SK-N-SH (cell line): Measurements from ENCODE around the gene JMJD1C. TPM values are rescaled to one million over a fixed set of nuclear protein-coding genes. Genes with fewer than 3 reads are reported as not detected.
"Not testable (repeated sequence)": the region's sequence is repeated elsewhere in the genome, so short reads cannot be mapped to it uniquely, and the experiment has no call there.

ENCODE experiments used
- CTCF ChIA-PET: fragments of 300-600, 350-600 bp; formaldehyde crosslinking; extraction: SDS; loops from one replicate; lab custom pipeline; 2021; lab: Yijun Ruan, JAX
- POLR2A ChIA-PET: fragments of 350-600 bp; sonication (Branson Sonifier 250); formaldehyde crosslinking; extraction: SDS; loops from one replicate; lab custom pipeline; 2020; ENCODE audit warnings: antibody characterized with exemption, inconsistent platforms; lab: Yijun Ruan, JAX
- DNase-seq: peaks from one replicate; pipeline ENCODE4 v3.0.0; 2012
- H2AFZ ChIP-seq: fragments of 200-600 bp; sonication (generic); 2 replicates; pipeline ENCODE4 v1.8.1; 2016; ENCODE audit warnings: antibody characterized with exemption, mild to moderate bottlenecking, low read depth
- H3F3A ChIP-seq: fragments of 200-600 bp; sonication (generic); replicated peaks from 2 replicates; pipeline ENCODE3; 2016; ENCODE audit warnings: antibody characterized with exemption, mild to moderate bottlenecking; ENCODE audit not compliant: insufficient read depth
- H3K27ac ChIP-seq, 2 experiments: fragments of 200-500 bp in 1 of 2; fragments of 200-600 bp in 1 of 2; sonication (Bioruptor generic) in 1 of 2; sonication (generic), shearing (Covaris generic) in 1 of 2; 2 replicates each; pipeline versions ENCODE4 v1.5.1 to v1.6.1; 2014 to 2016; ENCODE audit warnings: low read depth in 2 of 2, inconsistent platforms in 1 of 2, low read length in 1 of 2, mild to moderate bottlenecking in 1 of 2, mixed read lengths in 1 of 2
- H3K27me3 ChIP-seq: fragments of 200-600 bp; sonication (generic), shearing (Covaris generic); 2 replicates; pipeline ENCODE4 v1.6.1; 2016; ENCODE audit warnings: mixed run types; ENCODE audit not compliant: insufficient read depth
- H3K36me3 ChIP-seq, 2 experiments: fragments of 200-500 bp in 1 of 2; fragments of 200-600 bp in 1 of 2; sonication (Bioruptor generic) in 1 of 2; sonication (generic) in 1 of 2; replicated peaks in 1 of 2; 2 replicates each; pipeline versions ENCODE3 to v1.5.1; 2014 to 2016; ENCODE audit warnings: low read length in 1 of 2, mild to moderate bottlenecking in 1 of 2; ENCODE audit not compliant: insufficient read depth in 2 of 2, control insufficient read depth in 1 of 2
- H3K4me1 ChIP-seq, 2 experiments: fragments of 200-500 bp in 1 of 2; fragments of 200-600 bp in 1 of 2; sonication (Bioruptor generic) in 1 of 2; sonication (generic), shearing (Covaris generic) in 1 of 2; 2 replicates each; pipeline versions ENCODE4 v1.5.1 to v1.6.1; 2014 to 2016; ENCODE audit warnings: low read depth in 1 of 2, low read length in 1 of 2, mixed run types in 1 of 2; ENCODE audit not compliant: insufficient read depth in 2 of 2, control insufficient read depth in 1 of 2
- H3K4me2 ChIP-seq: fragments of 200-600 bp; sonication (generic), shearing (Covaris generic); 2 replicates; pipeline ENCODE4 v1.6.1; 2017; ENCODE audit warnings: mixed run types
- H3K4me3 ChIP-seq, 2 experiments: fragments of 200-500 bp in 1 of 2; fragments of 200-600 bp in 1 of 2; sonication (Bioruptor generic) in 1 of 2; sonication (generic), shearing (Covaris generic) in 1 of 2; 2 replicates each; pipeline versions ENCODE4 v1.5.1 to v1.8.1; 2014 to 2016; ENCODE audit warnings: low read depth in 2 of 2, inconsistent platforms in 1 of 2, low read length in 1 of 2, mild to moderate bottlenecking in 1 of 2, mixed read lengths in 1 of 2, moderate library complexity in 1 of 2
- H3K79me2 ChIP-seq: fragments of 200-600 bp; sonication (generic); 2 replicates; pipeline ENCODE4 v1.8.1; 2017; ENCODE audit warnings: mild to moderate bottlenecking; ENCODE audit not compliant: insufficient read depth
- H3K9ac ChIP-seq: fragments of 200-600 bp; sonication (generic); 2 replicates; pipeline ENCODE4 v1.6.1; 2017; ENCODE audit warnings: mixed run types
- H3K9me2 ChIP-seq: fragments of 200-600 bp; sonication (generic); 2 replicates; pipeline ENCODE4 v1.6.1; 2017; ENCODE audit warnings: mixed run types
- H3K9me3 ChIP-seq: fragments of 200-600 bp; sonication (generic); 2 replicates; pipeline ENCODE4 v1.6.1; 2017; ENCODE audit warnings: mixed run types, mild to moderate bottlenecking, moderate library complexity
- H4K20me1 ChIP-seq: fragments of 200-600 bp; sonication (generic); 2 replicates; pipeline ENCODE4 v1.6.1; 2017; ENCODE audit warnings: mild to moderate bottlenecking, mixed run types; ENCODE audit not compliant: insufficient read depth
- CHD2 ChIP-seq: fragments of 150-350 bp; IDR thresholded peaks from 2 replicates; pipeline ENCODE4 v1.6.1; 2018; ENCODE audit warnings: low read length; ENCODE audit not compliant: partially characterized antibody
- EP300 ChIP-seq, 2 experiments: IDR thresholded peaks; 2 replicates each; pipeline versions ENCODE4 v1.4.0 to v1.6.1; 2012; ENCODE audit warnings: borderline replicate concordance in 1 of 2, low read depth in 1 of 2, low read length in 1 of 2
- FOXJ3 ChIP-seq: sonication (generic); formaldehyde crosslinking; IDR thresholded peaks from 2 replicates; pipeline ENCODE4 v1.5.1; 2020; ENCODE audit warnings: mild to moderate bottlenecking, missing genetic modification reagents
- MEF2A ChIP-seq: IDR thresholded peaks from 2 replicates; pipeline ENCODE4 v1.4.0; 2012; ENCODE audit warnings: low read depth, borderline replicate concordance
- MXI1 ChIP-seq: IDR thresholded peaks from 2 replicates; pipeline ENCODE4 v1.6.1; 2012; ENCODE audit warnings: mild to moderate bottlenecking, low read depth, low read length, improper control_type of control experiment
- POLR2AphosphoS5 ChIP-seq: IDR thresholded peaks from 2 replicates; pipeline ENCODE4 v1.6.1; 2012; ENCODE audit warnings: low read depth, low read length
- RAD21 ChIP-seq: IDR thresholded peaks from 2 replicates; pipeline ENCODE4 v1.6.1; 2012; ENCODE audit warnings: mild to moderate bottlenecking, low read length
- RCOR1 ChIP-seq: fragments of 150-350 bp; IDR thresholded peaks from 2 replicates; pipeline ENCODE4 v1.6.1; 2017; ENCODE audit warnings: antibody characterized with exemption, low read length
- TCF12 ChIP-seq: IDR thresholded peaks from 2 replicates; pipeline ENCODE4 v1.4.0; 2012
- WGBS: methylation state at CpG from one replicate; pipeline ENCODE4 v1.1.6; 2017; ENCODE audit warnings: low lambda C conversion rate; 5-methylcytosine and 5-hydroxymethylcytosine counted together
- polyA plus RNA-seq, 3 experiments: library from polyadenylated mRNA; depleted of rRNA; stranded (reverse); fragments of >200 nt; gene quantifications; 2 replicates each; pipeline ENCODE4 v1.2.3, GENCODE V29; 2012
- TF ChIP-seq, protein P1 (sequence below): IDR thresholded peaks from 2 replicates; pipeline ENCODE4 v1.4.0; 2012; ENCODE audit warnings: low read depth, borderline replicate concordance
- TF ChIP-seq, protein P2 (sequence below): fragments of 150-350 bp; IDR thresholded peaks from 2 replicates; pipeline ENCODE4 v1.6.1; 2016; ENCODE audit warnings: mild to moderate bottlenecking, low read depth, low read length
- TF ChIP-seq, protein P3 (sequence below): fragments of 200-600 bp; sonication (generic); IDR thresholded peaks from 2 replicates; pipeline ENCODE4 v1.6.1; 2017; ENCODE audit warnings: antibody characterized with exemption, mild to moderate bottlenecking, moderate library complexity
- TF ChIP-seq, protein P4 (sequence below): IDR thresholded peaks from 2 replicates; pipeline ENCODE4; 2012

The JMJD1C gene
- polyA plus RNA-seq, 1 of the 3 experiments (the other 2 are of a cell fraction) = 11.7 TPM

- peaks cover 0 to 4% of the 10 kb centered on the region in 2 experiments; a peak in 3 of 4 replicates for H3K4me1 ChIP-seq
- H3K36me3 ChIP-seq = peaks cover 0 to 18% of the 10 kb centered on the region in 2 experiments
- H3K27ac ChIP-seq = peak overlapping the region in 1 of 2 experiments; percentile 23; a peak in 1 of 4 replicates
- peaks cover 57% of the 10 kb centered on the region for H4K20me1 ChIP-seq
- DNase-seq = no peak
- H3F3A ChIP-seq = peaks cover 14% of the 10 kb centered on the region
- POLR2A ChIA-PET = no interaction called here
- H3K4me2 ChIP-seq = no peak overlapping the region
- WGBS = 94% methylated on average over 4 of the region's 4 CpGs
- TF ChIP-seq RAD21 (no peak), POLR2AphosphoS5 (no peak), MEF2A (no peak), EP300 (IDR thresholded peaks at IDR 0.05; ENCODE audit: borderline replicate concordance in 1 of 2, low read depth in 1 of 2, low read length in 1 of 2) (no peak), MXI1 (no peak), FOXJ3 (CRISPR knock-in tag) (no peak), TCF12 (no peak), RCOR1 (no peak), CHD2 (no peak)
- TF ChIP-seq, protein P1, sequence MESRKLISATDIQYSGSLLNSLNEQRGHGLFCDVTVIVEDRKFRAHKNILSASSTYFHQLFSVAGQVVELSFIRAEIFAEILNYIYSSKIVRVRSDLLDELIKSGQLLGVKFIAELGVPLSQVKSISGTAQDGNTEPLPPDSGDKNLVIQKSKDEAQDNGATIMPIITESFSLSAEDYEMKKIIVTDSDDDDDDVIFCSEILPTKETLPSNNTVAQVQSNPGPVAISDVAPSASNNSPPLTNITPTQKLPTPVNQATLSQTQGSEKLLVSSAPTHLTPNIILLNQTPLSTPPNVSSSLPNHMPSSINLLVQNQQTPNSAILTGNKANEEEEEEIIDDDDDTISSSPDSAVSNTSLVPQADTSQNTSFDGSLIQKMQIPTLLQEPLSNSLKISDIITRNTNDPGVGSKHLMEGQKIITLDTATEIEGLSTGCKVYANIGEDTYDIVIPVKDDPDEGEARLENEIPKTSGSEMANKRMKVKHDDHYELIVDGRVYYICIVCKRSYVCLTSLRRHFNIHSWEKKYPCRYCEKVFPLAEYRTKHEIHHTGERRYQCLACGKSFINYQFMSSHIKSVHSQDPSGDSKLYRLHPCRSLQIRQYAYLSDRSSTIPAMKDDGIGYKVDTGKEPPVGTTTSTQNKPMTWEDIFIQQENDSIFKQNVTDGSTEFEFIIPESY = no peak
- TF ChIP-seq, protein P2, sequence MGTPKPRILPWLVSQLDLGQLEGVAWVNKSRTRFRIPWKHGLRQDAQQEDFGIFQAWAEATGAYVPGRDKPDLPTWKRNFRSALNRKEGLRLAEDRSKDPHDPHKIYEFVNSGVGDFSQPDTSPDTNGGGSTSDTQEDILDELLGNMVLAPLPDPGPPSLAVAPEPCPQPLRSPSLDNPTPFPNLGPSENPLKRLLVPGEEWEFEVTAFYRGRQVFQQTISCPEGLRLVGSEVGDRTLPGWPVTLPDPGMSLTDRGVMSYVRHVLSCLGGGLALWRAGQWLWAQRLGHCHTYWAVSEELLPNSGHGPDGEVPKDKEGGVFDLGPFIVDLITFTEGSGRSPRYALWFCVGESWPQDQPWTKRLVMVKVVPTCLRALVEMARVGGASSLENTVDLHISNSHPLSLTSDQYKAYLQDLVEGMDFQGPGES = no peak
- TF ChIP-seq, protein P3, sequence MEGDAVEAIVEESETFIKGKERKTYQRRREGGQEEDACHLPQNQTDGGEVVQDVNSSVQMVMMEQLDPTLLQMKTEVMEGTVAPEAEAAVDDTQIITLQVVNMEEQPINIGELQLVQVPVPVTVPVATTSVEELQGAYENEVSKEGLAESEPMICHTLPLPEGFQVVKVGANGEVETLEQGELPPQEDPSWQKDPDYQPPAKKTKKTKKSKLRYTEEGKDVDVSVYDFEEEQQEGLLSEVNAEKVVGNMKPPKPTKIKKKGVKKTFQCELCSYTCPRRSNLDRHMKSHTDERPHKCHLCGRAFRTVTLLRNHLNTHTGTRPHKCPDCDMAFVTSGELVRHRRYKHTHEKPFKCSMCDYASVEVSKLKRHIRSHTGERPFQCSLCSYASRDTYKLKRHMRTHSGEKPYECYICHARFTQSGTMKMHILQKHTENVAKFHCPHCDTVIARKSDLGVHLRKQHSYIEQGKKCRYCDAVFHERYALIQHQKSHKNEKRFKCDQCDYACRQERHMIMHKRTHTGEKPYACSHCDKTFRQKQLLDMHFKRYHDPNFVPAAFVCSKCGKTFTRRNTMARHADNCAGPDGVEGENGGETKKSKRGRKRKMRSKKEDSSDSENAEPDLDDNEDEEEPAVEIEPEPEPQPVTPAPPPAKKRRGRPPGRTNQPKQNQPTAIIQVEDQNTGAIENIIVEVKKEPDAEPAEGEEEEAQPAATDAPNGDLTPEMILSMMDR = no peak
- TF ChIP-seq, protein P4, sequence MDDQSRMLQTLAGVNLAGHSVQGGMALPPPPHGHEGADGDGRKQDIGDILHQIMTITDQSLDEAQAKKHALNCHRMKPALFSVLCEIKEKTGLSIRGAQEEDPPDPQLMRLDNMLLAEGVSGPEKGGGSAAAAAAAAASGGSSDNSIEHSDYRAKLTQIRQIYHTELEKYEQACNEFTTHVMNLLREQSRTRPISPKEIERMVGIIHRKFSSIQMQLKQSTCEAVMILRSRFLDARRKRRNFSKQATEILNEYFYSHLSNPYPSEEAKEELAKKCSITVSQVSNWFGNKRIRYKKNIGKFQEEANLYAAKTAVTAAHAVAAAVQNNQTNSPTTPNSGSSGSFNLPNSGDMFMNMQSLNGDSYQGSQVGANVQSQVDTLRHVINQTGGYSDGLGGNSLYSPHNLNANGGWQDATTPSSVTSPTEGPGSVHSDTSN = no peak
- no peaks in the 10 kb centered on the region for H3K9me3 ChIP-seq
- no peaks in the 10 kb centered on the region for H3K9me2 ChIP-seq
- no peaks in the 10 kb centered on the region for H3K27me3 ChIP-seq
- no peak overlapping the region for H3K4me3 ChIP-seq
- CTCF ChIA-PET = interaction anchor here (1.2 to 1.7 kb wide), 3 partner anchors 11 to 247 kb away, joined by 3 read pairs; no protein-coding TSS in a partner anchor
- peaks cover 81% of the 10 kb centered on the region for H3K79me2 ChIP-seq
- H2AFZ ChIP-seq = no peak overlapping the region
- H3K9ac ChIP-seq = no peak overlapping the region
Measured at GRCh38 chr10:63382066-63382465, 83.7 kb downstream of the JMJD1C start.

- peaks cover 75% of the 10 kb centered on the region for H3K79me2 ChIP-seq
- POLR2A ChIA-PET, DNase-seq, CTCF ChIA-PET, H3K27ac ChIP-seq, H3K4me1 ChIP-seq, H3K9ac ChIP-seq, H3K4me3 ChIP-seq, H2AFZ ChIP-seq, H3K27me3 ChIP-seq, H3F3A ChIP-seq, H3K4me2 ChIP-seq, H3K9me2 ChIP-seq, H3K9me3 ChIP-seq: not testable (repeated sequence)
- peaks cover 0 to 30% of the 10 kb centered on the region in 2 experiments for H3K36me3 ChIP-seq
- WGBS = 95% methylated on average over 6 of the region's 6 CpGs
- peaks cover 13% of the 10 kb centered on the region; the same call in 1 of the 2 replicates for H4K20me1 ChIP-seq
Measured at GRCh38 chr10:63377305-63377661, 88.5 kb downstream of the JMJD1C start.
